GM12873 (cell line): ENCODE results near the gene CREB5.

Experiments used
- CTCF ChIP-seq: IDR thresholded peaks from 2 replicates; pipeline ENCODE4 v1.5.1; 2012; ENCODE audit warnings: low read depth, mild to moderate bottlenecking, moderate library complexity, low read length, control low read depth; ENCODE audit not compliant: insufficient read depth; ENCODE audit errors: missing control alignments

Gene CREB5

DNA sequence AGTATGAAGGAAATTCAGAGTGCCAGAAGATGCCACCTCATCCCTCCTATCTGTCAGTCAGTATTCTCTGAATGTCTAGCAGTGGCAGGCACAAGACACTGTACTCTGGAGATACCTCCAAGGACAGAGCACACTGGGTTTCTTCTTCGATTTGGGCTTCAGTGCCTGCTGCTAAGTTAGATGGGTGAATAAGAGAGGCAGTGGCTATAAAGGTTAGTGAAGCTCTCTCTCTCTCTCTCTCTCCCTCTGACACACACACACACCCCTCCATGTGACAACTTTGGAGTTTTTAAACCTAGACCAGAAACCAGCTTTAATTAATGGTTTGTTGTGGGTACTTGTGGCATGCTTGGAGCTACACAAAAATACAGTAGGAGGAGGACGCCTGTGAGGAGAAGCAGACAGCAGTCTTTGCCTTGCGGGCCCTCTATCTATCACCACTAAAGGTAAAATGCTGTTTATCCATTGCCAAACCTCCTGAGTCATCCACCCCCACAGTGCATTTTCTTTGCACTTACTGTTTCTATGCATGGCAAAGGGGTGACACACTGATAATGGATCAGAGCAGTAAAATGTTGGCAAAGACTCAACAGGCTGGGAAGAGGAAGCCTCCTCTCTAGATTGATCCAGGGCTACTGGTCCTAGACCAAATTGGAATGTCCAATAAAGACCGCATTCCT is 443.4 kb downstream of the CREB5 start:
- TF ChIP-seq CTCF: no peak

GRCh38 chr7:28856656-28857055 is 444.3 kb downstream of the CREB5 start:
- no peak for TF ChIP-seq CTCF

GRCh38 chr7:28858206-28858605 is 445.9 kb downstream of the CREB5 start:
- no peak for TF ChIP-seq CTCF

- no peak for TF ChIP-seq CTCF
Measured at GRCh38 chr7:28858895-28859294, 446.6 kb downstream of the CREB5 start.

DNA sequence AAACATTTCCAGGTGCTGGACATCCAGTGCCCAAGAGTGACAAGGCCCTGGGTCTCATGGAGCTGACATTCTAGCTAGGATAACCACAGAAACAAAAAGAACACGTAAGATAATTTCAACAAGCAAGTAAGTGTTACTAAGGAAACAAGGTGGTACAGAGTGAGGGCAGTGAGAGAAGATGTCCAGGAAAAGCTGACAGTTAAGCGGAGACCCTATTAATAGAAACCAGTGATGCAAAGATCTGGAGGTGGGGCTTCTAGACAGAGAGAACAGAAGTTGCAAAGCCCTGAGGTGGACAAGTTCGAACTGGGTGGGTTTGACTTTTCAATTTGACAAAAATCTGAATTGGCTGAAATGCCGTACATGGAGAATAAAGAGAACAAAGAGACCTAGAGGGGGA is 449.5 kb downstream of the CREB5 start:
- TF ChIP-seq CTCF: no peak

DNA sequence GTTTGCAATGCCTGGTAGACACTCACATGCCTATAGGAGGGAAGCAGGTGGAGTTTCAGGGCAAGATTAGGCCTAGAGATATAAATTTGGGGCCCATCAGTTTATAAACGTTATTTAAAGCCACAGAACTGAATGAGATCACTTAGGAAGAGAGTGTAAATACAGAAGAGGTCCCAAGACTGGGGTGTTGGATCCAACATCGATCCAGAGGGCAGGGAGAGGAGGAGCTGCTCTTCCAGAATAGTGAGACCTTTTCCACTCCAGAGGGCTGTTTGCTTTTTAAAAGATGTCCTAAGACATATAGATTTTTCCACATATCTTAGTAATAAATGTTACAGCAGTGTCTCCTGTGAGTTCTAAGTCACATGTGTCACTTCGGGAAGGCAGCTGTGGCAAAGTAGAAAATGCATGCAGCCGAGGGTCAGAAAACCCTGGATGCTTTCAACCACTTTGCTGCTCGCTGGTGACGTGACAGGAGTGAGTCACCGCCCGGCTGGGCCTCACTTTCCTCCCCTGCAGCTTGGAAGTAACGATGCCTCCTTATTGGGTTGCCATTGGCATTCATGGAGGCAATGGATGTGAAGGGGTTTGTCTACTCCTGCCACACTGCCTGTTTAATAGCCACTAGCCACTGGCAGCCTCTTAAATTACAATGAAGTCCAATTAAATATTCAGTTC is 450.4 kb downstream of the CREB5 start:
- TF ChIP-seq CTCF: no peak

GRCh38 chr7:28865601-28866144 is 453.4 kb downstream of the CREB5 start:
- no peak for TF ChIP-seq CTCF
